ENCODE measurements around the gene ASPHD1.

GRCh38 chr16:29912087-29912486, 11.8 kb downstream of the ASPHD1 start:
- TF ChIP-seq SUZ12 (IDR thresholded peaks at IDR 0.05; ENCODE audit: extremely low read depth, insufficient read depth, insufficient read length) (no peak), YY1 (IDR thresholded peaks at IDR 0.05; ENCODE audit: insufficient read depth, insufficient read length) (no peak), ZNF274 (IDR thresholded peaks at IDR 0.05; ENCODE audit: low read depth, low read length) (no peak)
